ENCODE results near the gene ACVR1. TPM values are rescaled to one million over a fixed set of nuclear protein-coding genes. Genes with fewer than 3 reads are reported as not detected.

Gene ACVR1
- total RNA-seq, 1 donor from 2014 or later, result 14.3 TPM

DNA sequence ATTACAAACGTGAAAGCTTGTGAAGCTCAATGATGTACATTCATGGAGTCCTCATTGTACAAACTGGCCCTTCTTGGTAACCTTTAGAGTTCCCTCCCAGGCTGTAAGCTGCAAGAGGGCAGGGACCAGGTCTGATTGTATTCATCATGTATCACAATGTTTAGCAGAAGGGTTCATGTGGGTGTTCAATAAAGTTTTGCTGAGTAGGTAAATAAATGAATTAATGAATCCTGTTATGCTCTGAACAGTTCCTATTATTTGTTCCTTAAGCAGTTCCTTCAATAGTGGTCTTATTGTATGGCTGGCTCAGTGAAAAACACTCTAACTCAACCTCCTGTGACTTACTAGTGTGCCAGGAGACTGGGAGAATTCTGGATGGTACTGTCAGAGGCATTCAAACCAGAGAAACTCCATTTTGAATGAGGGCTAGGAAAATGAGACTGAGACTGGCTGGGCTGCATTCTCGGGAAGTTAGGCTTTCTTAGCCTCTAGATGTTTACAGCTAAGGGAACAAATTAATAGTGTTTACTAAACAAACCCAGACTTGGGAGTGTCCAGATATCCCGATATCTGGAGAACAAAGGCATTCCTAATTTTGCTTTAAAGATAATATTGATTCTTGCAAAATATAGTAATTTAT, 1.8 kb upstream of the ACVR1 start:
- TF ChIP-seq, protein P1, sequence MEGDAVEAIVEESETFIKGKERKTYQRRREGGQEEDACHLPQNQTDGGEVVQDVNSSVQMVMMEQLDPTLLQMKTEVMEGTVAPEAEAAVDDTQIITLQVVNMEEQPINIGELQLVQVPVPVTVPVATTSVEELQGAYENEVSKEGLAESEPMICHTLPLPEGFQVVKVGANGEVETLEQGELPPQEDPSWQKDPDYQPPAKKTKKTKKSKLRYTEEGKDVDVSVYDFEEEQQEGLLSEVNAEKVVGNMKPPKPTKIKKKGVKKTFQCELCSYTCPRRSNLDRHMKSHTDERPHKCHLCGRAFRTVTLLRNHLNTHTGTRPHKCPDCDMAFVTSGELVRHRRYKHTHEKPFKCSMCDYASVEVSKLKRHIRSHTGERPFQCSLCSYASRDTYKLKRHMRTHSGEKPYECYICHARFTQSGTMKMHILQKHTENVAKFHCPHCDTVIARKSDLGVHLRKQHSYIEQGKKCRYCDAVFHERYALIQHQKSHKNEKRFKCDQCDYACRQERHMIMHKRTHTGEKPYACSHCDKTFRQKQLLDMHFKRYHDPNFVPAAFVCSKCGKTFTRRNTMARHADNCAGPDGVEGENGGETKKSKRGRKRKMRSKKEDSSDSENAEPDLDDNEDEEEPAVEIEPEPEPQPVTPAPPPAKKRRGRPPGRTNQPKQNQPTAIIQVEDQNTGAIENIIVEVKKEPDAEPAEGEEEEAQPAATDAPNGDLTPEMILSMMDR (conservative IDR thresholded peaks at IDR 0.05), result no peak
- no peaks in the 10 kb centered on the region for H3K9me3 Mint-ChIP-seq
- H3K36me3 Mint-ChIP-seq, result no peaks in the 10 kb centered on the region
- H3K4me3 Mint-ChIP-seq, result peak overlapping the region; percentile 78
- H3K27ac Mint-ChIP-seq, result no peak overlapping the region
- DNase-seq (ENCODE audit: extremely low spot score, unreplicated experiment), result no peak
- H3K27me3 Mint-ChIP-seq, result peaks cover 3% of the 10 kb centered on the region
- H3K4me1 Mint-ChIP-seq (ENCODE audit: unreplicated experiment), result peaks cover 13% of the 10 kb centered on the region

DNA sequence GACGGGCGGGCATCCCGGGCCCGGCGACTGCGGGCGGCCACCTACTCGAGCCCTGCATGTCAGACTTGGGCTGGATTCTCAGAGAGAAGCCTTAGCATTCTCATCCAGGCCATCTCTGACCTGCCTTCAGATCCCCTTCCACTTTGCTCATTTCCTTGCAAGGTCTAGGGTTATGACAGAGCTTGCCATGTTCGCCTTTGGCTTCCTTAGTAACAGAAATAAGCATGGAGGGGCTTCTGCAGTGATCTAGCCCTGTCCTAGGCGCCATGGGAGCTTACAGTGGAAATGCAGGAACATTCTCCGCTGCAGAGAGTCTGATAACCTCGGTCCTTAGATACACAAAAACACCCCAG, 632 bp upstream of the ACVR1 start:
- Mint-ChIP-seq H3K36me3 (no peaks in the 10 kb centered on the region), H3K4me1 (ENCODE audit: unreplicated experiment) (peaks cover 13% of the 10 kb centered on the region), H3K27ac (no peak overlapping the region), H3K9me3 (no peaks in the 10 kb centered on the region), H3K4me3 (peak overlapping the region; percentile 78), H3K27me3 (peaks cover 3% of the 10 kb centered on the region)
- DNase-seq (ENCODE audit: extremely low spot score, unreplicated experiment), result no peak
- TF ChIP-seq, protein P1 (conservative IDR thresholded peaks at IDR 0.05), result no peak

DNA sequence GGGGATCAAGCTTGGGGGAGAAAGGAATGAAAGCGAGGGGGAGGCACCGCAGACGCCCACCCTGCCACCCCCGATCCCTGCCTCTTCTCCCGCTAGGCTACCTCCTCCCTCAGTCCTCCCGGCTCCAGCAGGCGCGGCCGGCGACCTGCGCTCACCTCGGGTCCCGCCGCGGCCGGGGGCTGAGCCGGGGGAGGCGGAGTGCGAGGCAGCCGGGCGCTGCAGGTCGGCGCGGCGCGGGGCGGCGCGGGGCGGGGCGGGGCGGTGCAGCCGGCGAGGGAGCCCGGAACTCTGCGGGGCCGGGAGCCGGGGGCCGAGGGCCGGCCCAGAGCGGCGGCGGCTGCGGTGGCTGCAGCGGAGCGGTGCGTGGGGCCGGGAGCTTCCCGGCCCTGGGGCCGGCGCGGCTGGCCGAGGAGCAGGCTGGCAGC, 477 bp downstream of the ACVR1 start:
- Mint-ChIP-seq H3K27ac (peak overlapping the region; percentile 96), H3K9me3 (no peaks in the 10 kb centered on the region), H3K4me3 (peak overlapping the region; percentile 99), H3K4me1 (ENCODE audit: unreplicated experiment) (peaks cover 13% of the 10 kb centered on the region), H3K27me3 (peaks cover 3% of the 10 kb centered on the region), H3K36me3 (no peaks in the 10 kb centered on the region)
- TF ChIP-seq, protein P1 (conservative IDR thresholded peaks at IDR 0.05), result no peak
- DNase-seq (ENCODE audit: extremely low spot score, unreplicated experiment), result peak; percentile 76

DNA sequence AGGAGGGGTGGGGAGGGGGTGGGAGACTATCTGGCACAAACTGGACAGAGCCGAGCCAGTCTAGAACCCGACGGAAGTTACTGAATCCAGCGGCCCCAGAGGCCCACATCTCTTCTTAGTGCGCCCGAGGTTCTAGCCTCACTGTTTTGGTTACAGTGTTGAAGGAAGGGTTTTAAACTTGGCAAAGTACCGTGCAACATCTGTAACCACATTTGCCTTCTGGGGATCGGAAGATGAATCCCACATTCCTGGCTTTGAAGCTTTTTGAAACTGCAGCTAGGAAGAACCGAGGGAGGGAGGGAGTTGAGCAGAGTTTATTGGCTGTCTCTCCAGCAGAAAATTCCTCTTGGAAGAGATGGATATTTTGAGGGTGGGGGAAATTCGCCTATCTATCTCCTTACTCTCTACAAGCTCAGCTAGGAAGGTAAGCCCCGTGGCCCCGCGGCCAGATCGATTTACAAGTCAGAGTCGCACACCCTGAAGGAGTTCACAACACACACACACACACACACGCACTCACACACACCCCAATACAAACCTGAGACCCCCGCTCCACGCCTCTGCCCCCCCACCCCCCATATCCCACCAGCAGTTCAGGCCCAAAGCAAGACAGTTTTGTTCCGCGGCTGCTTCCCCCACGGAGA, 1.0 kb downstream of the ACVR1 start:
- TF ChIP-seq, protein P1 (conservative IDR thresholded peaks at IDR 0.05), result no peak
- Mint-ChIP-seq H3K27ac (peak overlapping the region; percentile 96), H3K4me1 (ENCODE audit: unreplicated experiment) (peaks cover 13% of the 10 kb centered on the region), H3K27me3 (peaks cover 3% of the 10 kb centered on the region), H3K4me3 (peak overlapping the region; percentile 99), H3K9me3 (no peaks in the 10 kb centered on the region), H3K36me3 (no peaks in the 10 kb centered on the region)
- no peak for DNase-seq (ENCODE audit: extremely low spot score, unreplicated experiment)

DNA sequence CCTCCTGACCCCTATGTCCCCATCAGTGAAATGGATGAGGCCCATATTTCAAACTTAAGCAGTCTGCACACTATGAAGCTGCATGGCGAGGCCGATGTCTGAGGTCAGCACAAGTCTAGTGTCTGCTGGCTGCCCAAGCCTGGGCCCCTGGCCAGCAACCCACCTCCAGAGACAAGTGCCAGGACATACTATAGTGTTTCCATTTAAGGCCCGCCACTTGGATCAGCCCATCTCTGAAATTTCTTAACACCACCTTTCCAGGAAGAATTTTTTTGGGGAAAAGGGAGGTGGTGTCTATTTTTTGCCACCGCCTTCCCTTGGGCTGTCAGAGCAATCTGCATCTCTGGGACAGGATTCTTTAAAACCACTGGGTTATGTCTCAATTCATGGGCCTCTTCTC, 1.8 kb downstream of the ACVR1 start:
- peak overlapping the region; percentile 96 for H3K27ac Mint-ChIP-seq

More for the DNA sequence above, 1.8 kb downstream of the ACVR1 start:
- H3K4me3 Mint-ChIP-seq, result peak overlapping the region; percentile 99
- TF ChIP-seq, protein P1 (conservative IDR thresholded peaks at IDR 0.05), result no peak
- DNase-seq (ENCODE audit: extremely low spot score, unreplicated experiment), result no peak
- peaks cover 4% of the 10 kb centered on the region for H3K36me3 Mint-ChIP-seq
- H3K4me1 Mint-ChIP-seq (ENCODE audit: unreplicated experiment), result peaks cover 13% of the 10 kb centered on the region
- H3K27me3 Mint-ChIP-seq, result peaks cover 3% of the 10 kb centered on the region
- no peaks in the 10 kb centered on the region for H3K9me3 Mint-ChIP-seq

Measured in type B pancreatic cell (in vitro differentiated cells).